ENCODE data around the gene GRIN1. TPM values are rescaled to one million over a fixed set of nuclear protein-coding genes. Genes with fewer than 3 reads are reported as not detected.

GRIN1 gene
- total and polyA plus RNA-seq, 2 of the 8 experiments (the other 6 are each of a cell fraction or from before 2014, with no cell fraction given) = 0.48 to 2.1 TPM

DNA sequence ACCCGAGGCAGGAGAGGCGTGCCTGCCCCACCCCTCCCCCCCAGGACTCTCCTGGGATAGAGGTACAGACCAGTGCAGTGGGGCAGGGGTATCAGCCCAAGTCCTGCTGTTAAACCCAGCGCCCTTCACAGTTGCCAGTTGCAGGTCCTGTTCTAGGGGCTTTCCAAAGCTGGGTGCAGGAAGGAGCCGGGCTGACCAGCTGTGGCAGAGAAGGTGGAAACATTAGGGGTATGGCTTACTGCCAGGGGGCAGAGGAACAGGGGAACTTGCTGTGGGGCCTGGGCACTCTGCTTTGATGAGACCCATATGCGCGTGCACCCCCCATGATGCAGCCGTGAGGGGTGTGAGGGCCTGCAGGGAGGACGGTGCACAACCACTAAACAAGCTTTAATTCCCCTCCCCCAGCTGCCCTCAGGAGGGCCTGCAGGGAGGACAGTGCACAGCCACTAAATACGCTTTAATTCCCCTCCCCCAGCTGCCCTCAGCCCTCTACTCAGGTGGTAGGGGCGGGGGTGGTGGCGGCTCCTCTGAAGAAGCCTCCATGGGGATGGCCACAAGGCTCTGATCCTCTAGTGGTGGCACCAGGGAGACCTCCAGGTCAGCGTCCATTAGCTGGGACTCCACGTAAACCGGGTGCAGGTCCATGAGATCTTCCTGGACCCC, 31.7 kb downstream of the GRIN1 start:
- H2AK5ac ChIP-seq (ENCODE audit: low read depth, low read length) = no peak overlapping the region
- H2BK120ac ChIP-seq (replicated peaks; ENCODE audit: low read depth, low read length) = no peak overlapping the region

More for the DNA sequence above, 31.7 kb downstream of the GRIN1 start:
- Histone ChIP-seq H3K27me3 (replicated peaks in 1 of 4; ENCODE audit: control insufficient read depth in 3 of 4, extremely low read depth in 1 of 4, insufficient read depth in 3 of 4, low read length in 3 of 4) (peaks cover 36 to 69% (median 58%) of the 10 kb centered on the region in 4 experiments), H3K9me3 (ENCODE audit: insufficient read depth in 2 of 2, low read depth in 1 of 2, low read length in 1 of 2) (no peaks in the 10 kb centered on the region), H4K91ac (replicated peaks; ENCODE audit: insufficient read length, low read length) (no peak overlapping the region), H3K9ac (replicated peaks in 1 of 4; ENCODE audit: extremely low read depth in 1 of 4, low read depth in 3 of 4, low read length in 3 of 4) (no peak overlapping the region), H3K4me2 (ENCODE audit: insufficient read depth in 1 of 2, low read depth in 2 of 2, low read length in 2 of 2) (peak overlapping the region; percentile 68 to 96), H2BK5ac (ENCODE audit: low read depth, low read length) (no peak overlapping the region), H4K20me1 (replicated peaks in 1 of 2; ENCODE audit: control insufficient read depth in 1 of 2, insufficient read depth in 2 of 2, low read length in 2 of 2) (peaks cover 0 to 11% of the 10 kb centered on the region in 2 experiments), H2BK20ac (ENCODE audit: low read length) (no peak overlapping the region), H3K36me3 (ENCODE audit: control insufficient read depth in 2 of 4, insufficient read depth in 4 of 4, low read length in 3 of 4) (no peaks in the 10 kb centered on the region; a peak in 1 of 8 replicates), H3K18ac (ENCODE audit: extremely low read depth, low read length) (no peak overlapping the region), H3K79me1 (ENCODE audit: low read depth, low read length) (no peaks in the 10 kb centered on the region), H3K14ac (ENCODE audit: insufficient read length) (no peak overlapping the region), H3K23ac (ENCODE audit: insufficient read length) (no peak overlapping the region), H3K4ac (replicated peaks; ENCODE audit: insufficient read length, low read depth, low read length) (no peak overlapping the region), H2BK15ac (ENCODE audit: low read length) (peak overlapping the region; percentile 88; the same call in 1 of the 2 replicates), H2BK12ac (ENCODE audit: low read depth, low read length) (0 out of 2 replicates have a peak overlapping the region, but pooled peaks have one; percentile 23), H3K4me1 (replicated peaks in 1 of 4; ENCODE audit: control insufficient read depth in 3 of 4, insufficient read depth in 4 of 4, low read length in 3 of 4) (peaks cover 0 to 24% (median 14%) of the 10 kb centered on the region in 4 experiments; a peak in 6 of 7 replicates), H3K4me3 (ENCODE audit: extremely low read depth in 1 of 4, insufficient read depth in 2 of 4, low read depth in 3 of 4, low read length in 4 of 4) (peak overlapping the region in 1 of 4 experiments; percentile 65; a peak in 1 of 8 replicates), H4K8ac (ENCODE audit: extremely low read depth, insufficient read depth, low read length) (no peak overlapping the region), H3K23me2 (ENCODE audit: low read depth, low read length) (peaks cover 15% of the 10 kb centered on the region; the same call in 1 of the 2 replicates), H3K79me2 (ENCODE audit: control insufficient read depth in 1 of 2, insufficient read depth in 2 of 2, low read length in 2 of 2) (no peaks in the 10 kb centered on the region), H4K5ac (ENCODE audit: insufficient read length, low read depth, low read length) (no peak overlapping the region), H3K27ac (ENCODE audit: low read depth, low read length) (no peak overlapping the region), H3K56ac (replicated peaks; ENCODE audit: insufficient read length, low read depth, low read length) (no peak overlapping the region), H2AFZ (ENCODE audit: low read length) (no peak overlapping the region)
- 69% methylated on average over 10 of the region's 14 CpGs; no CpG with 5 or more reads in 1 of the 2 experiments for WGBS, 2 experiments (ENCODE audit: extremely low coverage in 1 of 2, insufficient coverage in 1 of 2, insufficient read length in 1 of 2, insufficient replicate concordance in 2 of 2, low coverage in 1 of 2, low lambda C conversion rate in 2 of 2, missing lambda C conversion rate in 1 of 2)
- no peak for FAIRE-seq
- no peak for DNase-seq (ENCODE audit: low read depth in 1 of 2, low spot score in 2 of 2)
- no peak for TF ChIP-seq ZNF274 (IDR thresholded peaks at IDR 0.05; ENCODE audit: borderline replicate concordance, extremely low read depth, low read length)
- no peak for TF ChIP-seq SUZ12 (IDR thresholded peaks at IDR 0.05; ENCODE audit: low read length)
- no peak for TF ChIP-seq MAFK (IDR thresholded peaks at IDR 0.05; ENCODE audit: low read depth, low read length)
- ChIA-PET CTCF (ENCODE audit: partially characterized antibody) (interaction anchor here (0.6 to 4.3 kb wide), 14 partner anchors 11 to 487 kb away, joined by 3 to 29 read pairs (median 4); partner anchors contain the start of genes ANAPC2, RNF224 and SSNA1), POLR2A (ENCODE audit: partially characterized antibody) (interaction anchor here (0.7 to 3.3 kb wide), 7 partner anchors 13 to 71 kb away, joined by 3 to 14 read pairs (median 4); partner anchors contain the start of genes ANAPC2 and SSNA1)

Measured in H1 (cell line).